HG03159 (cell line): ENCODE data around the gene NRN1L.
A peak's percentile ranks its signal among the peaks of the same experiment; 100 is the strongest.

Experiments
- ATAC-seq: cut with Tn5 transposase; IDR thresholded peaks from one replicate; pipeline ENCODE4 v1.9.1; 2021; ENCODE audit warnings: mild to moderate bottlenecking, moderate library complexity; ENCODE audit not compliant: unreplicated experiment

The NRN1L gene

GRCh38 chr16:67934306-67935100 lies 49.8 kb downstream of the NRN1L start:
- no peak for ATAC-seq

GRCh38 chr16:67935101-67935401 lies 50.4 kb downstream of the NRN1L start:
- no peak for ATAC-seq

GRCh38 chr16:67935402-67936123 lies 50.9 kb downstream of the NRN1L start:
- peak; percentile 85 for ATAC-seq
